ENCODE results near the gene PJA1.

GRCh38 chrX:69128588-69128987 lies 36.7 kb downstream of the PJA1 start:
- TF ChIP-seq POLR2A (IDR thresholded peaks at IDR 0.05; ENCODE audit: low read length) = no peak
- no peak for TF ChIP-seq GATA1 (IDR thresholded peaks at IDR 0.05; ENCODE audit: low read depth, low read length)
